H9 (cell line): ENCODE measurements around the gene C1QL1. TPM values are rescaled to one million over a fixed set of nuclear protein-coding genes. Genes with fewer than 3 reads are reported as not detected.

Experiments used
- DNase-seq: peaks from one replicate; pipeline ENCODE4 v3.0.0-alpha.2; 2017
- H2AFZ ChIP-seq: one replicate; pipeline ENCODE4 v1.6.1; 2013; ENCODE audit warnings: mild to moderate bottlenecking, low read length, control low read depth, moderate library complexity
- H2AK5ac ChIP-seq: 2 replicates; pipeline ENCODE4 v1.6.1; 2013; ENCODE audit warnings: low read length, control low read depth, mixed read lengths; ENCODE audit not compliant: insufficient read length
- H2BK120ac ChIP-seq: one replicate; pipeline ENCODE4 v1.6.1; 2013; ENCODE audit warnings: low read depth, mild to moderate bottlenecking, low read length, control low read depth, inconsistent platforms; ENCODE audit not compliant: poor library complexity, severe bottlenecking
- H2BK12ac ChIP-seq: 2 replicates; pipeline ENCODE4 v1.6.1; 2013; ENCODE audit warnings: low read length, control low read depth, mixed read lengths, low read depth; ENCODE audit not compliant: insufficient read length
- H2BK15ac ChIP-seq: 2 replicates; pipeline ENCODE4 v1.6.1; 2013; ENCODE audit warnings: low read depth, low read length, control low read depth
- H2BK20ac ChIP-seq: one replicate; pipeline ENCODE4 v1.6.1; 2013; ENCODE audit warnings: low read depth, mild to moderate bottlenecking, low read length, control low read depth, inconsistent platforms; ENCODE audit not compliant: poor library complexity, severe bottlenecking
- H2BK5ac ChIP-seq: 2 replicates; pipeline ENCODE4 v1.6.1; 2013; ENCODE audit warnings: low read length, control low read depth, mixed read lengths; ENCODE audit not compliant: insufficient read length
- H3K14ac ChIP-seq: 2 replicates; pipeline ENCODE4 v1.6.1; 2013; ENCODE audit warnings: low read length, control low read depth; ENCODE audit not compliant: insufficient read depth
- H3K18ac ChIP-seq: 2 replicates; pipeline ENCODE4 v1.6.1; 2013; ENCODE audit warnings: low read depth, mild to moderate bottlenecking, mixed read lengths, low read length, control low read depth; ENCODE audit not compliant: insufficient read length
- H3K23ac ChIP-seq: 2 replicates; pipeline ENCODE4 v1.6.1; 2013; ENCODE audit warnings: low read length, control low read depth, mixed read lengths, low read depth; ENCODE audit not compliant: insufficient read length
- H3K23me2 ChIP-seq: 2 replicates; pipeline ENCODE4 v1.6.1; 2013; ENCODE audit warnings: low read depth, mild to moderate bottlenecking, mixed read lengths, low read length, control low read depth; ENCODE audit not compliant: insufficient read length, poor library complexity, severe bottlenecking
- H3K27ac ChIP-seq: 2 replicates; pipeline ENCODE4 v1.5.1; 2013; ENCODE audit warnings: low read length, control low read depth, mixed read lengths, low read depth; ENCODE audit not compliant: insufficient read length
- H3K27me3 ChIP-seq: 2 replicates; pipeline ENCODE4 v1.6.1; 2013; ENCODE audit warnings: low read length, control low read depth, inconsistent platforms; ENCODE audit not compliant: insufficient read depth
- H3K4ac ChIP-seq: 2 replicates; pipeline ENCODE4 v1.6.1; 2013; ENCODE audit warnings: low read depth, mild to moderate bottlenecking, control low read depth, inconsistent platforms, low read length, moderate library complexity
- H3K4me1 ChIP-seq: 2 replicates; pipeline ENCODE4 v1.6.1; 2013; ENCODE audit warnings: low read length, control low read depth, inconsistent platforms; ENCODE audit not compliant: insufficient read depth
- H3K4me2 ChIP-seq: 2 replicates; pipeline ENCODE4 v1.6.1; 2013; ENCODE audit warnings: low read length, control low read depth, mixed read lengths; ENCODE audit not compliant: insufficient read length, insufficient read depth
- H3K56ac ChIP-seq: 2 replicates; pipeline ENCODE4 v1.6.1; 2013; ENCODE audit warnings: low read depth, mild to moderate bottlenecking, mixed read lengths, low read length, control low read depth; ENCODE audit not compliant: insufficient read length
- H3K79me1 ChIP-seq: 2 replicates; pipeline ENCODE4 v1.6.1; 2013; ENCODE audit warnings: low read depth, mild to moderate bottlenecking, moderate library complexity, low read length, control low read depth, inconsistent platforms; ENCODE audit not compliant: insufficient read depth, poor library complexity, severe bottlenecking
- H3K79me2 ChIP-seq: 2 replicates; pipeline ENCODE4 v1.6.1; 2013; ENCODE audit warnings: low read length, control low read depth, inconsistent platforms; ENCODE audit not compliant: insufficient read depth
- H3K9ac ChIP-seq: 2 replicates; pipeline ENCODE4 v1.6.1; 2013; ENCODE audit warnings: low read length, control low read depth, mixed read lengths; ENCODE audit not compliant: insufficient read length; ENCODE audit errors: extremely low read depth
- H3K9me3 ChIP-seq: one replicate; pipeline ENCODE4 v1.6.1; 2013; ENCODE audit warnings: low read depth, low read length, inconsistent platforms; ENCODE audit not compliant: control insufficient read depth
- H3T11ph ChIP-seq: one replicate; pipeline ENCODE4 v1.6.1; 2013; ENCODE audit warnings: mild to moderate bottlenecking, low read length, control low read depth, inconsistent platforms
- H4K20me1 ChIP-seq: one replicate; pipeline ENCODE4 v1.6.1; 2013; ENCODE audit not compliant: control insufficient read depth, insufficient read length, insufficient read depth
- H4K5ac ChIP-seq: 2 replicates; pipeline ENCODE4 v1.6.1; 2013; ENCODE audit warnings: low read depth, mild to moderate bottlenecking, mixed read lengths, low read length, control low read depth; ENCODE audit not compliant: insufficient read length
- H4K8ac ChIP-seq: replicated peaks from 2 replicates; pipeline ENCODE4 v1.6.1; 2013; ENCODE audit warnings: low read length, control low read depth, mixed read lengths, low read depth; ENCODE audit not compliant: insufficient read length
- H4K91ac ChIP-seq: 2 replicates; pipeline ENCODE4 v1.6.1; 2013; ENCODE audit warnings: low read depth, mild to moderate bottlenecking, moderate library complexity, mixed read lengths, low read length, control low read depth; ENCODE audit not compliant: insufficient read length
- H3K27ac Mint-ChIP-seq, 3 experiments: 2 replicates in 2 of 3; 3 replicates in 1 of 3; pipeline ENCODE4 v1.8.0; 2020 to 2021; ENCODE audit warnings: mixed read lengths in 3 of 3, mild to moderate bottlenecking in 1 of 3, moderate library complexity in 1 of 3
- H3K27me3 Mint-ChIP-seq: 2 replicates; pipeline ENCODE4 v1.8.0; 2021; ENCODE audit warnings: low read depth, mild to moderate bottlenecking, moderate library complexity, mixed read lengths
- H3K36me3 Mint-ChIP-seq, 3 experiments: 2 replicates in 2 of 3; 3 replicates in 1 of 3; pipeline ENCODE4 v1.8.0; 2020 to 2021; ENCODE audit warnings: low read depth in 3 of 3, mixed read lengths in 3 of 3; ENCODE audit not compliant: insufficient read depth in 1 of 3
- H3K4me1 Mint-ChIP-seq, 2 experiments: 2 replicates each; pipeline ENCODE4 v1.8.0; 2020; ENCODE audit warnings: mixed read lengths in 2 of 2
- H3K4me3 Mint-ChIP-seq, 2 experiments: 2 replicates in 1 of 2; 3 replicates in 1 of 2; pipeline ENCODE4 v1.8.0; 2020 to 2021; ENCODE audit warnings: mild to moderate bottlenecking in 2 of 2, mixed read lengths in 2 of 2, moderate library complexity in 1 of 2
- H3K9me3 Mint-ChIP-seq, 2 experiments: 2 replicates in 1 of 2; 3 replicates in 1 of 2; pipeline ENCODE4 v1.8.0; 2020; ENCODE audit warnings: mild to moderate bottlenecking in 2 of 2, mixed read lengths in 2 of 2, moderate library complexity in 1 of 2
- WGBS: extraction: QIAGEN DNeasy Blood & Tissue Kit; methylation state at CpG from one replicate; pipeline ENCODE4 v1.1.7; 2013; ENCODE audit warnings: missing lambda C conversion rate, low lambda C conversion rate, mixed read lengths; ENCODE audit not compliant: insufficient read length; ENCODE audit errors: extremely low coverage; 5-methylcytosine and 5-hydroxymethylcytosine counted together
- total RNA-seq: library from RNA; stranded (reverse); gene quantifications from 2 replicates; pipeline ENCODE4 v1.2.1, GENCODE V29; 2021
- TF ChIP-seq, protein P1 (sequence below): fragments of 200-600 bp; sonication (generic); conservative IDR thresholded peaks from 3 replicates; pipeline ENCODE4 v1.8.0; 2021; ENCODE audit warnings: antibody characterized with exemption, mild to moderate bottlenecking

C1QL1 gene
- total RNA-seq, 1 experiment from 2014 or later: 6.0 TPM

DNA sequence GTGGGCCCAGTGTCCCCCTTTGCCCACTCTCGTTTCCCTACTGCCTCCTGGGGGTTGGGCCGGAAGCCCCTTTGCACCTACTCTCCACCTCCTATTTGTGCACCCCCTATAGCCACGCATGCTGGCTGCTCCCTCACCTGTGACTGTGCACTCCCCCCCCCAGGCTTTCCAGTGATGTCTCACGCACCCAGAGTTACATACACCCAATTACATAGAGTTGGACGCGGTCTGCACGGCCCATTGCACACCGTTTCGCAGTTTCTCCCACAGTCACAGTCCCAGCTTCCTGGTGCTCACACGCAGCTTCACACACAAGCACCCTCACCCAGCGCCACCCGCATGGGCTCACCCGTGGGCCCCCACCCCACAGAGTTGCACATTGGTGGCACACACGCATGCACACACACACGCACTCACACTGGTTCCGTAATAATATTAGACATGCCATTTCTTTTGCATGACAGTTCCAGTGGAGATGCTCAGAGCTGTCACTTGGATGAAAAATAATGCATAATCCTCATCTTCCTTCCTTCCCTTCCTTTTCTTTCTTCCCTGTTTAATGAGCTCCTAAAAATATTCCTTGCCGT lies 21.5 kb upstream of the C1QL1 start:
- no peak overlapping the region for H3K56ac ChIP-seq
- H3K23ac ChIP-seq: no peak overlapping the region
- no peaks in the 10 kb centered on the region for H3K23me2 ChIP-seq
- H2BK20ac ChIP-seq: no peak overlapping the region
- Mint-ChIP-seq H3K9me3 (no peaks in the 10 kb centered on the region; a peak in 1 of 5 replicates), H3K4me1 (peaks cover 18 to 32% of the 10 kb centered on the region in 2 experiments), H3K4me3 (no peak overlapping the region), H3K27me3 (peaks cover 16% of the 10 kb centered on the region), H3K36me3 (no peaks in the 10 kb centered on the region; a peak in 1 of 7 replicates), H3K27ac (no peak overlapping the region)
- H3K79me1 ChIP-seq: no peaks in the 10 kb centered on the region
- H4K91ac ChIP-seq: no peak overlapping the region
- H4K20me1 ChIP-seq: no peaks in the 10 kb centered on the region
- no peaks in the 10 kb centered on the region for H3K9me3 ChIP-seq
- H3K4ac ChIP-seq: no peak overlapping the region
- H3K18ac ChIP-seq: no peak overlapping the region
- no peaks in the 10 kb centered on the region for H3K4me1 ChIP-seq
- H3K79me2 ChIP-seq: no peaks in the 10 kb centered on the region
- no peak overlapping the region for H2BK120ac ChIP-seq
- H2BK12ac ChIP-seq: no peak overlapping the region
- H3K14ac ChIP-seq: no peak overlapping the region
- no CpG with 5 or more reads among the region's 17 CpGs for WGBS
- H2AFZ ChIP-seq: no peak overlapping the region
- no peak overlapping the region for H4K8ac ChIP-seq
- no peak overlapping the region for H4K5ac ChIP-seq
- no peaks in the 10 kb centered on the region for H3K27me3 ChIP-seq
- no peak overlapping the region for H2BK15ac ChIP-seq
- H3K9ac ChIP-seq: no peak overlapping the region
- no peak overlapping the region for H2AK5ac ChIP-seq
- no peak overlapping the region for H3T11ph ChIP-seq
- H3K4me2 ChIP-seq: no peak overlapping the region
- TF ChIP-seq, protein P1, sequence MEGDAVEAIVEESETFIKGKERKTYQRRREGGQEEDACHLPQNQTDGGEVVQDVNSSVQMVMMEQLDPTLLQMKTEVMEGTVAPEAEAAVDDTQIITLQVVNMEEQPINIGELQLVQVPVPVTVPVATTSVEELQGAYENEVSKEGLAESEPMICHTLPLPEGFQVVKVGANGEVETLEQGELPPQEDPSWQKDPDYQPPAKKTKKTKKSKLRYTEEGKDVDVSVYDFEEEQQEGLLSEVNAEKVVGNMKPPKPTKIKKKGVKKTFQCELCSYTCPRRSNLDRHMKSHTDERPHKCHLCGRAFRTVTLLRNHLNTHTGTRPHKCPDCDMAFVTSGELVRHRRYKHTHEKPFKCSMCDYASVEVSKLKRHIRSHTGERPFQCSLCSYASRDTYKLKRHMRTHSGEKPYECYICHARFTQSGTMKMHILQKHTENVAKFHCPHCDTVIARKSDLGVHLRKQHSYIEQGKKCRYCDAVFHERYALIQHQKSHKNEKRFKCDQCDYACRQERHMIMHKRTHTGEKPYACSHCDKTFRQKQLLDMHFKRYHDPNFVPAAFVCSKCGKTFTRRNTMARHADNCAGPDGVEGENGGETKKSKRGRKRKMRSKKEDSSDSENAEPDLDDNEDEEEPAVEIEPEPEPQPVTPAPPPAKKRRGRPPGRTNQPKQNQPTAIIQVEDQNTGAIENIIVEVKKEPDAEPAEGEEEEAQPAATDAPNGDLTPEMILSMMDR: no peak
- no peak overlapping the region for H2BK5ac ChIP-seq
- no peak for DNase-seq
- no peak overlapping the region for H3K27ac ChIP-seq
